HG03175 (cell line): Measurements from ENCODE around the gene APOL3.
"Not testable (repeated sequence)": the region's sequence is repeated elsewhere in the genome, so short reads cannot be mapped to it uniquely, and the experiment has no call there.

Experiments used
- ATAC-seq: cut with Tn5 transposase; IDR thresholded peaks from one replicate; pipeline ENCODE4 v1.9.1; 2021; ENCODE audit warnings: mild to moderate bottlenecking, moderate library complexity; ENCODE audit not compliant: unreplicated experiment

The APOL3 gene

GRCh38 chr22:36136988-36137387, 23.6 kb downstream of the APOL3 start:
- ATAC-seq: no peak

GRCh38 chr22:36136475-36136874, 24.1 kb downstream of the APOL3 start:
- ATAC-seq: no peak

GRCh38 chr22:36135306-36135980, 25.1 kb downstream of the APOL3 start:
- ATAC-seq: no peak

GRCh38 chr22:36134182-36134581, 26.4 kb downstream of the APOL3 start:
- ATAC-seq: no peak

- ATAC-seq: no peak
These were observed 28.6 kb downstream of the APOL3 start for GRCh38 chr22:36131907-36132306.

GRCh38 chr22:36129486-36130388, 30.8 kb downstream of the APOL3 start:
- no peak for ATAC-seq

DNA sequence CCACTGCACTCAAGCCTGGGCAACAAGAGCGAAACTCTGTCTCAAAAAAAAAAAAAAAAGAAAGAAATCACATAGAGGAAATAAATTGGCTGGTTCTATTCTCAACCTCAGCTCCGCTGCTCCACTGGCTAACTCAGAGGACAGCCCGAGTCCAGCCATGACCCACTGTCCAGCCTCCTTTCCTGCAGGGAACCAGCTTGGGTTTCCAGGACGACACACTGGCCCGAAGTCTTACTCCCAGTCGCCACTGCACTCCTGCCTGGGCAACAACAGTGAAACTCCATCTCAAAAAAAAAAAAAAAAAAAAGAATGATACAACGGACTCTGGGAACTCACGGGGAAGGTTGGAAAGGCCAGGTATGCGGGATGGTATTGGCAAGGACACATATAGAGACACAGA, 31.5 kb downstream of the APOL3 start:
- ATAC-seq: no peak

DNA sequence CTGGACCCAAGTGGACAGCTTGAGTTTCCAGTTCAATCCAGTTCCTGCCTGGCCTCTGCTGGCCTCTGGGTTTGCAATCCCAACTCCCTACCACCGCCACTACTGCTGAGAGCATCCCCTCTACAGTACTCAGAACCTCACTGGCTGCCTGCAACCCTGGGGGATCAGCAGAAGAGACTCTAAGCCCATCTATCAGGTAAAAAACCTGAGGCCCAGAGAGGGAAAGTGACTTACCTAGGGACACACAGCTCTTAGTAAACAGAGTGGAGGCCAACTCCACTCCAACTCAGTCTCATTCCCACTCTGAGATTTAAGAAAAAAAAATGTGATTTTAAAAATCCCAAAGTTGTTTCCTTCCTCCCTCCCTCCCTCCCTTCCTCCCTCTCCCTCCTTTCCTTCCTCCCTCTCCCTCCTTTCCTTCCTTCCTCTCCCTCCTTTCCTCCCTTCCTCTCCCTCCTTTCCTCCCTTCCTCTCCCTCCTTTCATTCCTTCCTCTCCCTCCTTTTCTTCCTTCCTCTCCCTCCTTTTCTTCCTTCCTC, 34.5 kb downstream of the APOL3 start:
- ATAC-seq: no peak

DNA sequence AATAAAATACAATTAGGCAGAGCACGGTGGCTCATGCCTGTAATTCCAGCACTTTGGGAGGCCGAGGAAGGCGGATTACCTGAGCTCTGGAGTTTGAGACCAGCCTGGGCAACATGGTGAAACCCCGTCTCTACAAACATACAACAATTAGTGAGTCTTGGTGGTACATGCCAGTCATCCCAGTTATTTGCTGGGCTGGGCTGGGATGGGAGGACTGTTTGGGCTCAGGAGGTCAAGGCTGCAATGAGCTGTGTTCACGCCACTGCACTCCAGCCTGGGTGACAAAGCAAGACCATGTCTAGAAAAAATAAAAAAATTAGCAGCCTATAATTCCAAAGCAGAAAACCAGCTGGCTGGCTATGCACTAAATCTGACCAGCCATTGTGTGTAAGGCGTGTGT, 35.1 kb downstream of the APOL3 start:
- no peak for ATAC-seq

GRCh38 chr22:36124666-36125065, 35.9 kb downstream of the APOL3 start:
- ATAC-seq: no peak

DNA sequence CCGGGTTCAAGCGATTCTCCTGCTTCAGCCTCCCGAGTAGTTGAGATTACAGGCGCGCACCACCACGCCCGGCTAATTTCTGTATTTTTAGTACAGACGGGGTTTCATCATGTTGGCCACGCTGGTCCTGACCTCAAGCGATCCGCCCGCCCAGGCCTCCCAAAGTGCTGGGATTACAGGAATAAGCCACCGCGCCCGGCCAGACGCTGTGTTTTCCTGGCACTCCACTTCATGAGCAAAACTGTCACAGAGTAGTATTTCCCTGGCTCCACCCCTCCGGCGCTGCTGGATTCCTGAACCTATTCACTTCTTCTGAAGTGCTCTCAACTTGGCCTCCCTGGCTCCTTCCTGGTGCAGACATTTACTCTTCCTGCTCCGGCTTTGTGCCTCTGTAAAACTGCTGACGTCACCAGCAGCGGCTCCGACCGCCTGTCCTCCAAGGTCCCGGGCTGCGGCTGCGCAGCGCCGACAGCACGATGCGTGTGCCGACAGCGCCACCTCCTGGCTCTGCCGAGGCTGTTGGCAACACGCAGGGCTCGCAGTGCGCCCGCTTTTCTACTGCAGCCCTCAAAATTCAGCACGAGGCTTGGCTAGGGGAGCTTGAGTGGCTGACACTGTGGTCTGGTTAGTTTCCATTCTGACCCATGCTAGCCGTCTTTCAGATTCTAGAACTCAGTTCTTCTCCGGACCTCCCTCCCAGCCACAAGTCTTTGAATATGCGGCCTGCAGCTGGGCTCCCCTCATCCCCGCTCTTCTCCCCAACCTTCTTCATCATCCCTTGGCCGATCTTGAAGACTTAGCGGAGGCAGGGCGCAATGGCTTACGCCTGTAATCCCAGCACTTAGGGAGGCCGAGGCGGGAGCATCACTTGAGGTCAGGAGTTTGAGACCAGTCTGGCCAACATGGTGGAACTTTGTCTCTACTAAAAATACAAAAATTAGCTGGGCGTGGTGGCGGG, 36.6 kb downstream of the APOL3 start:
- peak; percentile 79 for ATAC-seq

DNA sequence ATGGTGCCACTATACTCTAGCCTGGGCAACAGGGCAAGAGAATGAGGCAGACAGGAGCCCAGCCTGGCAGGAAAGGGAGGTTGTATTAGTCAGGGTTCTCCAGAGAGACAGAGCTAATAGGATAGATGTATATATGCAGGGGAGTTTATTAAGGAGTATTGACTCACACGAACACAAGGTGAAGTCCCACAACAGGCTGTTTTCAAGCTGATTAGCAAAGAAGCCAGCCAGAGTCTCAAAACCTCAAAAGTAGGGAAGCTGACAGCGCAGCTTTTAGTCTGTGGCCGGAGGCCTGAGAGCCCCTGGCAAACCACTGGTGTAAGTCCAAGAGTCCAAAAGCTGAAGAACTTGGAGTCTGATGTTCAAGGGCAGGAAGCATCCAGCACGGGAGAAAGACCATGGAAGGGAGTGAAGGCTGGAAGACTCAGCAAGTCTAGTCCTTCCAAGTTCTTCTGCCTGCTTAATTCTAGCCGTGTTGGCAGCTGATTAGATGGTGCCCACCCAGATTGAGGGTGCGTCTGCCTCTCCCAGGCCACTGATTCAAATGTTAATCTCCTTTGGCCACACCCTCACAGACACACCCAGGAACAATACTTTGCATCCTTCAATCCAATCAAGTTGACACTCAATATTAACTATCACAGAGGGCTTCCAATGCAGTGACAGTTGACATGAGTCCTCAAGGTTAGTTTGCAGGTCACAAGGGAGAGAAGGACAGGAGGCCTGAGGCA, 39.8 kb downstream of the APOL3 start:
- ATAC-seq: not testable (repeated sequence)

DNA sequence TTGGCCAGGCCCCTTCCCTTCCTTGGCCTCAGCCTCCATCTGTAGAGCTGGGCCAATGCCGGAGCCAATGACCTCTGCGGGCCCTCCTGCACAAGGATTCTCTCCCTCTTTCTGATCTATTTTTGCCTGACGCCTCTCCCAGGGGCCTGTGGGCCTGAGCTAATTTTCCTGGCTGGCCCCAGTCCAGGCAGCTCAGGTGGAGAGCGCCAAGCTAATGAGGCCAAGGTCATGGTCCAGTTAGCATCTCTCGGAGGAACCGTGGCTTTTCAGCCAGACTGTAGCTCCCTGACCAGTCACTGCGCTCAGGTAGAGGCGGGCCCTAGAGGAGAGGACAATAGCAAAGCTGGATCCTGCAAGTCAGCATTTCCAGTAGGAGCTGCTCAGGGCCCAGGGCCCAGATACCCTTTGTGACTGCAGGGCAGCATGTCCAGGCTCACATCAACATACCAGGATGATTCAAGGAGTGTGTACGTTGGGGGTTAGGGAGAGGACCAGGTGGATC, 43.5 kb downstream of the APOL3 start:
- no peak for ATAC-seq

- ATAC-seq: no peak
These were observed 44.4 kb downstream of the APOL3 start for GRCh38 chr22:36116127-36116526.

DNA sequence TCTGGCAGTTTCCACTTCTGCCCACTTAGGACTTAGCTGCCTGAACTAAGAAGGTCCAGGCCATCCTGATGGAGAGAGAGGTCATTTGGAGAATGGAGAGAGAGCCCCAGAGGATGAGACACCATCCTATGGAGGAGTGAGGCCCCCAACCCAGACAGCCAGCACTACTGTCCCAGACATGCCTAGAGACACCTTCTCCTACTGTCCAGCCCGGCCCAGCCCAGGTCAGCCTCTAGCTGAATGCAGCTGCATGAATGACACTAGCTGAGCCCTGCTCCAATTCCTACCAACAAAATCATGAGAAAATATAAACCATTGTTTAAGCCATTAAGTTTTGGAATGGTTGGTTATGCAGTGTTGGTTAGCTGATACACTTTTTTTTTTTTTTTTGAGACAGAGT, 47.4 kb downstream of the APOL3 start:
- no peak for ATAC-seq

DNA sequence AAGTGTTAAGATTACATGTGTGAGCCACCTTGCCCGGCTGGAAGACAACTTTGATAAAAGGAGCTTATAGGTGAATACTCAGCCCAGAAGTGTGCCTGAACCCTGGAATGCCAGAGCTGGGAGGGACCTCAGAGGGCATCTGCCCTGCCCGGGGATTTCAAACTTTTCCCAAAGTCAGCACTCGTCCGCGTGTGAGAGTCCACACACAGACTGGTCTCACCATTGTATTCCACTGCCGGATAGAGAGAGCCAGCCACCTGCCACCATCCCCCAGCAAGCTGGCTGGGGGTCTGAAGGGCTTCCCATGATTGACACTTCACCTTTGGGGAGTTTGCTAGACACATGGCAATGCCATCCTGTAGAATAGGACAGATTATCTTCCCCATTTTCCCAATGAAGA, 49.2 kb downstream of the APOL3 start:
- ATAC-seq: no peak

- ATAC-seq: no peak
These were observed 50.2 kb downstream of the APOL3 start for GRCh38 chr22:36110306-36110881.

DNA sequence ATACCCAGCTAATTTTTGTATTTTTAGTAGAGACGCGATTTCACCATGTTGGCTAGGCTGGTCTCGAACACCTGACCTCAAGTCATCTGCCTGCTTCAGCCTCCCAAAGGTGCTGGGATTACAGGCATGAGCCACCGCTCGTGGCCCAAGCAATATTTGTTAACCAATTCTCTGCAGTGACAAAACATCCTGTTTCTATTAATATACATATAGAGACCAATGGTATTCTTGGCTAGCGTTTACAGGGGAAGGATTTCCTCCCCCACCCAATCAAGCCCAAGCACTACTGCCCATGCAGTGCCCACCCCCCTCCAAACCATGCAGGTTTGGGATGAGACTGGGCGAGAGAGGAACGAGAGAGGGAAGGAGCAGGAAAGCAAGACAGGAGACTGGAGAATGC, 53.1 kb downstream of the APOL3 start:
- ATAC-seq: no peak

- no peak for ATAC-seq
These were observed 53.6 kb downstream of the APOL3 start for GRCh38 chr22:36106910-36107309.

GRCh38 chr22:36104988-36105387, 55.6 kb downstream of the APOL3 start:
- no peak for ATAC-seq
